ENCODE data around the gene SDK1.

The SDK1 gene

GRCh38 chr7:3910054-3910453, 609.0 kb downstream of the SDK1 start:
- no peak for DNase-seq (ENCODE audit: low read depth)
- H3K4me3 ChIP-seq (ENCODE audit: low read length), result no peak overlapping the region
- TF ChIP-seq CTCF (IDR thresholded peaks at IDR 0.05; ENCODE audit: insufficient read depth, low read depth, low read length, missing control alignments), result no peak

GRCh38 chr7:3911685-3912084, 610.6 kb downstream of the SDK1 start:
- DNase-seq (ENCODE audit: low read depth), result peak; percentile 93

DNA sequence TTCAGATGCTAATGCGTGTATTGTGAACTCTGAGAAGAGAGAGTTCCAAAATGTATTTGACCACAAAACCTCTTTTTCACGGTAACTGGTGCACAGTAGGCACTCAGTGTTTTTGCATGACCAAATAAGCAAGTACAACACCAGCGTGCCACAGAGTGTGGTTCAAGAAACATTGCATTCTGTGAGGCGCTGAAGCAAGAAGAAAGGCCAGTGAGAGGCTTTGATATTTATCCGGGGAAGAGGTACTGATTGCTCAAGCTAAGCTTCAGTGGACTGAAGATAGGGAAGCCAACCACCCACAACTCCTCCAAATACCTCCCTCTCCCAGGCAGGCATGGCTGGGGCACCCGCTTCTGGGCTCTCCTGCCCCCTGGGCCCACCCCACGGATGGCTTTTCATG, 611.2 kb downstream of the SDK1 start:
- TF ChIP-seq CTCF (IDR thresholded peaks at IDR 0.05; ENCODE audit: insufficient read depth, low read depth, low read length, missing control alignments), result no peak
- no peak overlapping the region for H3K4me3 ChIP-seq (ENCODE audit: low read length)
- no peak for DNase-seq (ENCODE audit: low read depth)

More at GRCh38 chr7:3911685-3912084, 610.6 kb downstream of the SDK1 start:
- TF ChIP-seq CTCF (IDR thresholded peaks at IDR 0.05; ENCODE audit: insufficient read depth, low read depth, low read length, missing control alignments), result no peak
- H3K4me3 ChIP-seq (ENCODE audit: low read length), result no peak overlapping the region

DNA sequence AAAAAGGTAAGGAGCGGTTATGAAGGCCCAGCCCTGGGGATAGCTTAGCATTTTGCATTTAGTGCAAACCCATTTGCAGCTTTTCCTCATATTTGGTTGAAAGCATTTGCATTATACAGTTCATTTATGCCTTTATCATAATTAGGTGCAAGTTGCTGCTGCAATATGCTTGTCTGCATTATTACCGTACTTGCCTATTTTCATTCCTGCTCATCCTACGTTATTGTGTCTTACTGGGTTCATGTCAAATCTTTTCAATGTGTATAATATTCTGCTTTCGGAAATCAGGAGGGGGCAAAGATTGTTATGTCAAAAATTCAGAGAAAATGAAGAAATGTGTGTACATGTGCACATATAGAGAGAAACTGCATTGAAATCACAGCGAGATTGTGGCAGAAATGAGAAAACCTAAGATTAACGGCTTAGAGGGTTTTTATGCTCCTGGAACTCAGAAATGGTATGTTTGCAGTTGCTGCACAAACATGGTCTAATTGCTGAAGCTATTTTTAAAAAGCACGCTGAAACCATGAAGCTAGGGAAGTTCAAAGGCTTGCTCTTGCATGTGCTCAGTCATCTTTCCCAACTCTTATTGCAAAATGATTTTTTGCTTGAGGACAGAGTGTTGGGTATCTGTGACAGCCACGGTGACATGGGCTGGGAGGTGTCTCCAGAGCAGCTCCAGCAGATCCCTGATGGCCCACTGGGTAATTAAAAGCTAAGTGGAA, 613.2 kb downstream of the SDK1 start:
- DNase-seq (ENCODE audit: low read depth), result peak; percentile 54

GRCh38 chr7:3915337-3915878, 614.4 kb downstream of the SDK1 start:
- no peak overlapping the region for H3K4me3 ChIP-seq (ENCODE audit: low read length)
- TF ChIP-seq CTCF (IDR thresholded peaks at IDR 0.05; ENCODE audit: insufficient read depth, low read depth, low read length, missing control alignments), result no peak
- peak; percentile 16 for DNase-seq (ENCODE audit: low read depth)

More for the DNA sequence above, 613.2 kb downstream of the SDK1 start:
- H3K4me3 ChIP-seq (ENCODE audit: low read length), result no peak overlapping the region
- no peak for TF ChIP-seq CTCF (IDR thresholded peaks at IDR 0.05; ENCODE audit: insufficient read depth, low read depth, low read length, missing control alignments)

DNA sequence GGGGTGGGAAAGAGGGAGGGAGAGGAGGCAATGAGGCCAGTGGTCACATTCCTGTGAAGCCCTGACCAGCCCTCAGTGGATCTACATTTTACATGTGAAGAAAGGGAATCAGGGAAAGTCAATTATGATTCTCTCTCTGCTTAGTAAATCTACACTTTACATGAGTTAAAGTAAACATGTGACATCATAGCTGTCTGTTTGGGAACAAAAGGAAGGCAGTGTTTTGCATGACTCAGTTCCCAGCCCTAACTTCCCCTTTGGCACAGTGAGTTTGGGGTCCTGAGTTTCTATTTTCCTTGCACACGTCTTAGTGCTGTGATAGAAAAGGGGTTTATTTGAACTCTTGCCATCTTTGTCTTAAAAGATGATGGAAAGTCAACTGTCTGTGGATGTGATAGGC, 615.1 kb downstream of the SDK1 start:
- no peak overlapping the region for H3K4me3 ChIP-seq (ENCODE audit: low read length)
- DNase-seq (ENCODE audit: low read depth), result peak; percentile 77
- no peak for TF ChIP-seq CTCF (IDR thresholded peaks at IDR 0.05; ENCODE audit: insufficient read depth, low read depth, low read length, missing control alignments)

GRCh38 chr7:3917436-3917835, 616.4 kb downstream of the SDK1 start:
- DNase-seq (ENCODE audit: low read depth), result no peak
- no peak overlapping the region for H3K4me3 ChIP-seq (ENCODE audit: low read length)
- no peak for TF ChIP-seq CTCF (IDR thresholded peaks at IDR 0.05; ENCODE audit: insufficient read depth, low read depth, low read length, missing control alignments)
